ENCODE results near the gene ACBD4.

- TF ChIP-seq EZH2 (IDR thresholded peaks at IDR 0.05; ENCODE audit: borderline replicate concordance, insufficient read depth, low read length, poor library complexity, severe bottlenecking) (no peak), RAD21 (conservative IDR thresholded peaks at IDR 0.05) (no peak), CTCF (IDR thresholded peaks at IDR 0.05; ENCODE audit: poor library complexity, severe bottlenecking) (no peak), REST (IDR thresholded peaks at IDR 0.05; ENCODE audit: borderline replicate concordance) (no peak), POLR2AphosphoS5 (IDR thresholded peaks at IDR 0.05) (no peak), SMC3 (conservative IDR thresholded peaks at IDR 0.05; ENCODE audit: poor library complexity) (no peak), EP300 (conservative IDR thresholded peaks at IDR 0.05; ENCODE audit: poor library complexity, severe bottlenecking) (no peak), TAF1 (IDR thresholded peaks at IDR 0.05; ENCODE audit: low read depth) (no peak)
Observed at GRCh38 chr17:45087978-45088377, 47.5 kb upstream of the ACBD4 start.

All from neural cell (in vitro differentiated cells).